Measurements from ENCODE around the gene KIAA0232.
"Not testable (repeated sequence)": the region's sequence is repeated elsewhere in the genome, so short reads cannot be mapped to it uniquely, and the experiment has no call there.

KIAA0232 gene

DNA sequence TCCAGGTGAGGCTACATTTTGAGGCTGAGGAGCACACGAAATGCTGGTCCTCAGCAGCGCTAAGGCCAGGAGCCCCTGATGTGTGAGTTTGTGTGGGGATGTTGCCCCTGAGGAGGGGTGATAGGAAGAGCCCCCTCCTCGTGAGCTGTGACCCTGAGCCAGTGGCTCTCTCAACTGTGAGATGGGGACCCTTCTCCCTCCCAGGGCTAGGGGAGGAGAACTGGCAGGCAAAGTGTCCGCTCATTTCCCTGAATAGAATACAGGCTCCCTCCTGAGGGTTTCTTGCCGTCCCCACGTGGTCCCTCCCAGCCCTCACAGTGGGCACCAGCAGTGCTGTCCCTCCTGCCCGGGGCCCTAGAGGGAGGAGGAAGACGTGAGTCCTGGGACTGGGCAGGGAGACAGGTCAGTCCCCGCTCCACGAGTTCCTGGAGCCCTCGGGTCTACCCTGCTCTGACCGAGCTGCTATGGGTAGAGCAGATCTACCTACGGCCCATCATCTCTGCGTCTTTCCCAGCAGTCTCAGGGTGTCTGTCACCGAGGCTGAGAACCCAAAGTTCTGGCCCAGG, 106.1 kb downstream of the KIAA0232 start:
- no peak for DNase-seq

DNA sequence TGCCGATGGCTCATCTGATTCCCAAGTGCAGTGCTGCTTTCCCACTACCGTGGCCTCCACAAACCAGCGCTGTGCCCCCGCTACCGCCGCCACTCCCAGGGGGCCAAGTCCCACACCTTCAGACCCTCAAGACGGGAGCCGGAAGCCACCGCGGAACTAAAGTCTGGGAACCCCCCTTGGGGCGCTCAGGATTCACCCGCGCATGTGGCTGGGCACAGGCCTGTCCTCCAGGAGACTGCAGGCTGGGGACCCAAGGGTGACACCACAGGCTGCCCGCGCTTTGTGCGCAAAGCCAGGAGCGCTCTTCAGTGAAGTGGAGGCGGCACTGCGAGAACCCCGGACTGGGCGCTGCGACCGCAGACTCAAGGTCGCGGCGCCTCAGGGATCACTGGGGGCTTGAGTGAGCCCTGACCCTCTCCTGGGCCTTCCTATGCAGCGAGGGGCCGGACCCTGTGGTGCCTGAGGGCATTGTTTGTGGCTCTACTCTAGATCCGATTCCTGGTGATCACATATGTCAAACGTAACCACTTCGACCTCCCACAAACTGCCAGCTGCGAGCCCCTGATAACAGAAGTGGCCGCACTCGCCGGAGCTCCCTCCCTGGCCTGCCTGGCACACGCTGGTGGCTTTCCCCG, 106.7 kb downstream of the KIAA0232 start:
- DNase-seq = no peak

DNA sequence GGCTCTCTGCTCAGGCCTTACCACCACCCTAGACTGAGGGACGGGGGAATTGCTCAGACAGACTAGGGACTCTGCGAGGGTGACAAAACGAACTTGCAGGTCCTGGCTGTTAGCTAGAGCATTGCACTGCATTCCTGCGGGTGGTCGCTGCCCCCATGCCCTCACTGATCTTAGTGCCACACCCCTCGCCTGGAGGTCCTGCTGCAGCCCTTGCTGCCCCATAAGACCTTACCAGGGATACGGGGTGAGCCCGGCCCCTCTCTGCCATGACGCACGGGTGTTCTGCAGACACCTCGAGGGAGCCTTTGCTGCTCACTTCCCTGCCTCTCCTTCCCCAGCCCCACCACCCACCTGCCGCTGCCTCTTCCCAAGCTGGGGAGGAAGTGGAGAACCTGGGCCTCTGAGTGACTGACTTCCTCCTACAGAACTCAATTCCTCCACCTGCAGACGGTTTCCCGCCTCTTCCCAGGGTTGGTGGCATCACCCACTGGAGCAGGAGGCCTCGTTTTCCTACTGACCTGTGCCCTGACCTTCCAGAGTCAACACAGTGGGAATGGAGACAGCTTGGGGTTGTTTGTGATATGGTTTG, 107.3 kb downstream of the KIAA0232 start:
- DNase-seq = no peak

DNA sequence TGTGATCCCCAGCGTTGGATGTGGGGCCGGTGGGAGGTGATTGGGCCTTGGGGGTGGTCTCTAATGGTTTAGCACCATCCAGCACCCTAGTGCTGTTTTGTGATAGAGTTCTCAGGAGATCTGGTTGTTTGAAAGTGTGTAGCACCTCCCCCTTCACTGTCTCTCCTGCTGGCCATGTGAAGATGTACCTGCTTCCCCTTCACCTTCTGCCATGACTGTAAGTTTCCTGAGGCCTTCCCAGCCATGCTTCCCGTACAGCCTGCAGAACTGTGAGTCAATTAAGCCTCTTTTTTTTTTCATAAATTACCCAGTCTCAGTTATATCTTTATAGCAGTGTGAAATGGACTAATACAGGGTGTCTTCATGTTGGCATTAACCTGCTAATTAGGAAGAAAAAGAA, 107.8 kb downstream of the KIAA0232 start:
- no peak for DNase-seq

DNA sequence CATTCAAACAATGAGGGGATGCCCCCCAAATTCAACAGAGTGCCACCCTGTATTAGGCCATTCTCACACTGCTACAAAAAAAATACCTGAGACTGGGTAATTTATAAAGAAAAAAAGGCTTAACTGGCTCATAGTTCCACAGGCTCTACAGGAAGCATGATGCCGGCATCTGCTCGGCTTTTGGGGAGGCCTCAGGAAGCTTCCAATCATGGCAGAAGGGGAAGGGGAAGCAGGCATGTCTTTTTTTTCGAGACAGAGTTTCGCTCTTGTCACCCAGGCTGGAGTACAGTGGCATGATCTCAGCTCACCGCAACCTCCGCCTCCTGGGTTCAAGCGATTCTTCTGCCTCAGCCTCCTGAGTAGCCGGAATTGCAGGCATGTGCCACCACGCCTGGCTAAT, 108.4 kb downstream of the KIAA0232 start:
- DNase-seq = not testable (repeated sequence)

DNA sequence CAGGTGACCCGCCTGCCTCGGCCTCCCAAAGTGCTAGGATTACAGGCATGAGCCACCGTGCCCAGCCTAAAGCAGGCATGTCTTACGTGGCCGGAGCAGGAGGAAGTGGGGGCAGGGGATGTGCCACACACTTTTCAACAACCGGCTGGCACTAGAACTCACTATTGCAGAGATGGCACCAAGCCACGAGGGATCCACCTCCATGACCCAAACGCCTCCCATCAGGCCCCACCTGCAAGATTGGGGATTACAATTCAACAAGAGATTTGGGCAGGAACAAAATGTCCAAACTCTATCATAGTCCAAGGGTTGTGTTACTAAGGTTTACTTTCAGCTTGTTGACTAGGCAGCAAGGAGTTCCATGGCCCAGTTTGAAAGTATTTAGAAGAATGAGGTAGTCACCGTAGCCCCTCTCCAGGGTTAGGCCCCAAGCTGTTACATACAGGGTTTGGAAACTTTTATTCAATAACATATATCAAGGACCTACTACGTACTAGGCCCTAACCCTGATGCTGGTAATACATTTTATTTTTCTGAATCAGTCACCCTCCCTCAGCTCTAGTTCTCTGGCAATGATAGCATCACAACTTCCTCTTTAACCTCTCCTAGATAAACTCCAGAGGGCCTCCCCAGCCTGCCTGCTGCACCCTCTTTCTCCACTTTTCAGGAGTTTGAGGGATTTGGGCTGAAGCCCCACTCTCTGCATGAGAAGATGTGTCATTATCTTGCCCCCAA, 109.1 kb downstream of the KIAA0232 start:
- no peak for DNase-seq

DNA sequence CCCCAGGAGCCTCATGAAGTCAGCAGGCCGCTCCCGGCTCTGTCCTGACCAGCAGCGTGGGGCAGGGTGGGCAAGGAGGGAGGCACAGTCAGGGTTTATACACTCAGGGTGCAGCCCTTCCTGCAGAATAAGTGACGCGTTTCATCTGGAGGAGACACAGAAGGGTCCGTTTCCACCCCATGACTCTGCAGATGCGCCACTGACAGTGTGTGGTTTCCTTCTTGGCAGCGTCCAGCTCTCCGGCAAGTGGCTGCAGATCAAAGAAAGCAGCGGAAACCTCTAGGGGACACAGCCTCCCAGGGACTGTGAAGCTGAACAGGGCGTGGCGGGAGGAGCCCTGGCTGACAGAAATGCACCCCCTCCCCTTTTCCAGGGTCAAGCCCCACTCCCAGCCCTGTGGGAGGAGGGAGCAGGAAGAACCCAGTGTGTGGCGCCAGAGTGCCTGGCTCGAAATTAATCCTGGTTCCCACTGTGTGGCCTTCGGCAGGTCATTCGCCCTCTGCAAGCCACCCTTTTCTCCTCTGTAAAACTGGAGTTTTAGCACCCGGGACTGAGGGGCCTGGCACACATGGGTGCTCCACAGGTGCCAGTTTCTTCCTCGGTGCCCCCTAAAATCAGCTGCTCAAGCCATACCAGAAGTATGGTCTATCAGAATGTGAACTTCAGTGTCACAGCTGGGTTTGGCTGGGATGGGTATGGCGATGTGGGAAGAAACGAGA, 109.8 kb downstream of the KIAA0232 start:
- no peak for DNase-seq

DNA sequence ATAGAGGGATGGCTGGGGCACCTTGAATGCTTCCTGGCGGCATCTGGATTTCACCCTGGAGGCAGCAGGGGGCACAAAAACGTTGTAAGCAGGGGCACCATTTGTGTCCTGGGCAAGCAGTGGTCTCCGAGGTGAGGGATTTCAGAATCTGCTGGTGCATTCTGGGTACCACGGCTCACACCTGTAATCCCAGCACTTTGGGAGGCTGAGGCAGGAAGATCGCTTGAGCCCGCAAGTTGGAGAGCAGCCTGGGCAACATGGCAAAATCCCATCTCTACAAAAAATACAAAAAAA, 110.3 kb downstream of the KIAA0232 start:
- no peak for DNase-seq

DNA sequence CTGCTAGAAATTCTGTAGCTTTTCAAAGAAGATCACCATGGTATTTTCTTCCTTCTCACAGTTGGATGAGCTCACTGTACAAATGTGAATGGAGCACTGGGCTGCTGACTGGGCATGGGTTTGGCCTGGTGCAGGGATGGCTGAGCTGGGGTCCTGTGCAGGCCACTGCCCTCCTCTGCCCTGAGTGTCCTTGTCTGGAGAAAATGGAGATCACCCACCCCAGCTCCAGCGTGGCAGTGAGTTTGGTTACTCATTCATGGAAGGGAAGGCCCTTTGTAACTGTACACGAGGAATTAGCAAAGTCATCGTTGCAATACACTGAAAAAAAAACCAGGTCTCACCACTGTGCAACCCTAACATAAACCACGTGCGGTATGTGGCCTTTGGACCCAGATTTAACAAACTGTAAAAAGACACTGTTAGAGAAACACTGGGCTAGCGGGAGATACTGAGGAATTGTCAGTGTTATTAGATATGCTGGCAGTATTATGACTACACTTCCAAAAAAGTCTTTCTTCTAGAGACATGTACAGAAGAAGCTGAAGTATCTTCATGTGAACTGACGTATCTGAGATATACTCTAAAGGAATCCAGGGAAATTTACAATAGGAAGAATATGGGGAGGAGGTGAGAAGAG, 111.0 kb downstream of the KIAA0232 start:
- peak; percentile 77 for DNase-seq

DNA sequence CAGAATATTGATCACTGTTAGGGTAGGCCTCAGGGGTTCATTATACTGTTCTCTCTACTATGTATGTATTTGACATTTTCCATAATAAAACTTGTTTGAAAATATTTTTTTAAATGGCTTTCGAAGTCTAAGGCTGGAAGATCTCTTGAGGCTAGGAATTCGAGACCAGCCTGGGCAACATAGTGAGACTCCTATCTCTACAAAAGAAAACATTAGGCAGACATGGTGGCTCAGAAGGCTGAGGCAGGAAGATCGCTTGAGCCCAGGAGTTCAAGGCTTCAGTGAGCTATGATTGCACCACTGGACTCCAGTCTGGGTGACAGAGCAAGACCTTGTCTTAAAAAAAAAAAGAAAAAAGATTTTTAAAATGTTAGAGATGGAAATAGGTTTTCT, 111.6 kb downstream of the KIAA0232 start:
- DNase-seq = no peak

DNA sequence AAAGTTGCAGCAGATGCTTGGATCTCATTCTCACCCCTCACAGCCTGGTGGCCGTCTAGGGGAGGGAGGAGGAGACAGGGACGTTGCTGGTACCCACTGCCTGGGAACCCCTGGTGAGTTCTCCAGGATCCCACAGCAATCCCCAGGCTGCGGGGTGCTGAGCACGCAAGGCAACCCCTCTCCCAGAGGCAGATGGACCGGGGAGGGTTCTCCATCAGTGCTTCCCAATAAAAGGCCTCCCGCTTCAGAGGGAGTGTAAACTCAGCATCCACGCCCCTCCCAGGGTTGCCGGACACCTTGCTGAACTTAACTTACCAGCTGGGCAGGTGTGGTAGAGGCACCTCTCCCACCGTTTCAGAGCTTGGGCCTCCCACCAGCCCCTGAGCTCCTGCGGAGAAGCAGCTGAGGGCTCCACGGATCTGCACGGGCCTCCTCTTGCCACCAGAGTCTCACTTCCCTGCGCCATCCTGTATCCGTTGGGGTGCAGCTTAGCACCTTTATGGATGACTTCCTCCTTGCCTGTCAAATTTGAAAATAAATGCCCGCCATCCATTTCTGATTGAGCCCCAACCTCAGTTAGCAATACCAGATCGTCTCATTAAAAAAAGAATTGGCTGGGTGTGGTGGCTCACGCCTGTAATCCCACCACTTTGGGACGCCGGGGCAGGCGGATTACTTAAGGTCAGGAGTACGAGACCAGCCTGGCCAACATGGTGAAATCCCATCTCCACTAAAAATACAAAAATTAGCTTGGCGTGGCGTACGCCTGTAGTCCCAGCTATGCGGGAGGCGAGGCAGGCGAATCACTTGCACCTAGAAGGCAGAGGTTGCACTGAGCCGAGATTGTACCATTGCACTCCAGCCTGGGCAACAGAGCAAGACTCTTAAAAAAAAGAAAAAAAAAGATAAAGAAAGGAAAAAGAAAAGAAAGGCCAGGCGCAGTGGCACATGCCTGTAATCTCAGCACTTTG, 112.3 kb downstream of the KIAA0232 start:
- DNase-seq = no peak

DNA sequence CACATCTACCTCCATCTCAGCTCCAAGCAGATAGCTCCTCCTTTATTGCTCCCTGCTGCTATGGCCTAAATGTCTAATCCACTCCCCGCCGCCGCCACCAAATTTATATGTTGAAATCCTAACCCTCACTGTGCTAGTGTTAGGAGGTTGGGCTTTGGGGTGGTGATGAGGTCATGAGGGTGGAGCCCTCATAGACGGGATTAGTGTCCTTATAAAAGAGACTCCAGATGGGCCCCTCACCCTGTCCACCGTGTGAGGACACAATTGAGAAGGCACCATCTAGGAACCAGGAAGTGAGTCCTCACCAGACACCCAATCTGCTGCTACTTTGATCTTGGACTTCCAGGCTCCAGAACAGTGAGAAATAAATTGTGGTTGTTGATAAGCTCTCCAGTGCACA, 113.5 kb downstream of the KIAA0232 start:
- no peak for DNase-seq

DNA sequence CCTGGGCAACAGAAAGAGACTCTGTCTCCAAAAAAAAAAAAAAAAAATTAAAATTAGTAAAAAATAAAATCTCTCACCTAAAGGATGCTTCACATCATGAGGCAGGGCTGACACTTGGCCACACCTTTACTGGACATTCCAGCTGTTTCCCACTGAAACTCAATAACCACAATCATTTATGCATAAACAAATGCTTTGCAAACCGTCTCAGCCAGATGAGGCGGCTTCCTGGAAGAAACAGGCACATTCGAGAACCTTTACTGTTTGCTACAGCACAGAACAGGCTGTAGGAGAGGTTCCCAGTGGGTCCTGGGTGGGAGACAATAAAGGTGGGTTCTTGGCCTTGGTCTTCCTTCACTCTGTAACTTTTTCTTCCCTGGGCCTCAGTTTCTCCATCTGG, 116.2 kb downstream of the KIAA0232 start:
- no peak for DNase-seq

DNA sequence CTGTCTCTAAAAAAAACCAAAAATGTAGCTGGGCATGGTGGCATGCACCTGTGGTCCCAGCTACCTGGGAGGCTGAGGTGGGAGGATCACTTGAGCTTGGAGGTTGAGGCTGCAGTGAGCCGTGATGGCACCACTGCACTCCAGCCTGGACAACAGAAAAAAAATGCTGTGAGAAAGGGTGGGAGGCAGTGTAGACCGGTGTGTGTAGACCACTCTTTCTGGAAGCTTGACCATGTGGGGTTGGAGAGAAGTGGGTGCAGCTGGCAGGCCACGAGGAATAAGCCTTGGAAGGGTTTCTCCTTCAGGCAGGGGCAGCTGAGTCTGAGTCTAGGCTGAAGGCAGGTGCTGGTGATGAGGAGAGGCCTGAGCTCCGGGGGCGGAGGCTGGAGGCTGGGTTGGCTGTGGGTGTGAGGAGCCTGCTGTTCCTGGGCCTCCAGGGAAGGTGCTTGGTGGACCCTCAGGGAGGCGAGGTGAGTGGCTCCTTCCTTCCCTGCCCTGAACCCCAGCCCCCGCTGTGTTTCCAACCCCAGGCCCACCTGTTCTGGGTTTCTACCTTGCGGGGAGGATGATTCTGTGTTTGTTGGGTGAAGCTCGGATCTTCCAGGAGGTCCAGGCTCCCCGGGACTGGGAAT, 117.8 kb downstream of the KIAA0232 start:
- DNase-seq = no peak

DNA sequence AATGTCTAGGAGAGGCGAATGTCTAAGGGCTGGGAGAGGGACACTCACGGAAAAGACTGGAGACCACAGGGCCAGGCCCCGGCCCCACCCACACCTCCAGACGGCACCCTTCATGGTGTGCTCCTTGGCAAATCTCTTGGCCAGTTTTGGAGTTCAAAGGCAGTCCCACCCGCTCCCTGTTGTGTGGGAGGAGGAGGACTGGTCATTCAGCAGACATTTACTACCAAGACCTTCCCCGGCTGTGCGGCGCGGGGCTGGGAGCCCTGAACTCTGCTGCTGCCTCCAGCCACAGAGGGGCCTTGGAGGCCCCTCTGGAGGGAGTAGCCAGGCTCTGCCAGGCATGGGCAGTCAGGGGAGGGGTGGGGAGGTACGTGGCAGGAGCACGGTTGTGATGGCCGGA, 118.4 kb downstream of the KIAA0232 start:
- DNase-seq = no peak

DNA sequence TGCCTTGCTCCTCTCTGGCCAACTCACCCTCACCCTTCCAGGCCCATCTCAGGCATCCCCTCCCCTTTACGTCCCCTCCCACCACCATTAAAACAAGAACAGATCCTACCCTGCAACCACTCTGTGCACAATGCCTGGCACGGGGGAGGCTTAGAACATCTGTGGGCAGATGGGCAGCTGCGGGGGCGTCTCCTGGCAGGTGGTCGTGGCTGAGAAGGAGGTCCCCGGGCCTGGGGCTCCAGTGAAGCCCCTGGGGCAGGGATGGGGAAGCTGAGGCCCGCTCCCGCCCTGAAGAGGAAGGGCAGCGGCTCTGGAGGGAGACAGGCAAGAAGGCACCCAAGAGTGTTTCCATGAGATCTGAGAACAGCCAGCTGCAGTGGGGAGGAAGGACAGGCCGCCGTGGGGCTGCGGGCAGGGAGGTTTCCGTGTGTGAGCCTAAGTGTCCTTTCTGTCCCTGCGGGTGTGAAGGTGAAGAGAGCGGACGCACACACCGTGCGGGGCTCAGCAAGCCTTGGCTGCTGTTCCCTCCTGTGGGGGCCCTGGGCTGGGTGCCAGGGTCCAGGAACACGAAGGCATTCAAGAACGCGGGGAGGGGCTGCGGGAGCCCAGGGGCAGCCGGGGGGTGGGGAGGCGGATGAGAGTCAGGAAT, 119.3 kb downstream of the KIAA0232 start:
- DNase-seq = no peak

DNA sequence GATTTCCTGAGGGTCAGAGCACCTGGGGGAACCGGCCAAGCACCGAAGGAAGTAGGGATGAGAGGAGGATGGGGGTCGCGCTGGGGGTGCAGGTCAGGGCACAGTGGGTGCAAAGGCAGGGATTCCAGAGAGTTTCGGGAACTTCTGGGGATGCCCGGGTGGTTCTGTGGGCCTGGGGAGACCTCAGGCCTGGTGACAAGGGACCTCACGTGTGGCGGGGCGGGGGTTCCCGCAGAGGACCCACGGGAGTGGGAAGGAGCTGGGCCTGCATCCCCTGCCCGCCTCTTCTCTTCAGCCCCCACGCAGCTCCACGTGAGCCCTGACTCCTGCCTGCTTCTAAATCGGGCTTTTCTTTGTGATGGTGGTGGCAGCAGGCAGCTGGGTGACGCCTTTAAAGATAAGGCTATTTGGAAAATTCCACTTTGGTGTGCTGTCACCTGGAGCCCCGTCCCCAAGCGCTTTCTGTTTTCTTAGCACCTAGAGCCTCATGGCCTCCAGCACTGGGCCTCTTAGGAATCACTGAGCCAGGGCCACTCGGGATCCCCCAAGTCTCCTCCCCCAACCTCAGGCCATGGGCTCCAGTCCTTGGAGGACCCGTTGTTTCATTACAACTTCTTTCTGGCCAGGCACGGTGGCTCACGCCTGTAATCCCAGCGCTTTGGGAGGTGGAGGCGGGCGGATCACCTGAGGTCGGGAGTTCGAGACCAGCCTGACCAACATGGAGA, 120.0 kb downstream of the KIAA0232 start:
- DNase-seq = no peak

DNA sequence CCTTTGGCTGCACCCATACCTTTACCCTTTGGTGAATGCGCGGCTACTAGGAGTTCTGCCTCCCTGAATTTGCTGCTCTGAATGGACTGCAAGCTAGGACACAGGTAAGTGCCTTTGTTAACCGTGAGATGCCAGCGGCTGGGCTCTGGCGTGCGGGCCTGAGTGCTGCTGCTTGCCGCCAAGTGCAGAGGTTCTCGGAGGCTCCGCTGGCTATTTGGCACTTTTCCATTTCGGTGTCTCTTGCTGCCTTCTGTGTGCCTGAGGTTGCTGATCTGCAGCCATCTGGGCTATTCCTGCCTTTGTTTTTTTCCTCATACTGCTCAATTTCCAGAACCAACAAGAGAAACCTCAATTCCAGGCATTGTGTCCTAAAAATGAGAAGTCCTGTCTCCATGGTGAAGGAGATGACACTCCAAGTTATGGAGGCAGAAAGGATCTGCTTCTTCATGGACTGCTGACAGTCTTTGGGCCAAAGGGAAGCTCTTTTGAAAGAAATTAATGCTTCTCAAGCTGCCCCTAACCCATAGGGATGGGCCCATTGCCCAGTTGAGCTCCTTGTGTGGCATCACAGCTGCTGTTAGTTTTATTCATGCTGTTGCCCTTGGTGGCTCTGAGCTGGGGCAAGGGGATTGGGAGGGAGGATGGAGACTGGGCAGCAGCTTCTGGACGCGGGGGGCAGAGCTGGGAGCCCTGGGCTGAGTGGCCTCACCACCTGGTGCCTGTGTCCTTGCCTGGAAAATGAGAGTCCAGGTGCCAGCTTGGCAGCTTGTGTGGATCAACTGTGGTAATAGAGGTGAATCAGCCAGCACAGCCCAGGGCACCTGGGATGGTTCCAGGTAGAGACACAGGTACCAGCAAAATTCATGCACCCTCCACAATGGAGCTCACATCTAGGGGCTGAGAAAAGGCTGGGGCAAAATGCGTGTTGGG, 123.3 kb downstream of the KIAA0232 start:
- no peak for DNase-seq

DNA sequence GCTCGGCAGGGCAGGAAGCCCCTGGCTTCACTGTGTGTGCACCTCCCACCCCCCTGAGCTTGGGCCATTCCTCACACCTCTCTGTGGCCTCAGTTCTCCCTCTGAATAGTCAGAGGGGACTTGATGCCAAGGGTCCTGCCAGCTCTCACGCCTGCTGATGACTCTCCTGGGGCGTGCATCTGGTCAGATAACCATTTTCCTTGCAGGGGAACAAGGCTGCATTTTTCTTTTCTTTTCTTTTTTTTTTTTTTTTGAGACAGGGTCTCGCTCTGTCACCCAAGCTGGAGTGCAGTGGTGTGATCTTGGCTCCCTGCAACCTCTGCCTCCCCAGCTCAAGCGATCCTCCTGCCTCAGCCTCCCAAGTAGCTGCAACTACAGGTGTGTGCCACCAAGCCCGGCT, 124.0 kb downstream of the KIAA0232 start:
- DNase-seq = not testable (repeated sequence)
